ENCODE data around the gene CEP57.
"Not testable (repeated sequence)": the region's sequence is repeated elsewhere in the genome, so short reads cannot be mapped to it uniquely, and the experiment has no call there.

The CEP57 gene

GRCh38 chr11:95805869-95806268 is 15.6 kb downstream of the CEP57 start:
- TF ChIP-seq CTCF (IDR thresholded peaks at IDR 0.05; ENCODE audit: insufficient read depth, low read depth, low read length, missing control alignments), result no peak
- no peak for DNase-seq (ENCODE audit: low read depth)
- no peak overlapping the region for H3K4me3 ChIP-seq (ENCODE audit: low read length)

GRCh38 chr11:95806464-95806863 is 16.2 kb downstream of the CEP57 start:
- DNase-seq (ENCODE audit: low read depth); H3K4me3 ChIP-seq (ENCODE audit: low read length): not testable (repeated sequence)

- H3K4me3 ChIP-seq (ENCODE audit: low read length); DNase-seq (ENCODE audit: low read depth): not testable (repeated sequence)
Measured at GRCh38 chr11:95811052-95811451, 20.8 kb downstream of the CEP57 start.

- TF ChIP-seq CTCF (IDR thresholded peaks at IDR 0.05; ENCODE audit: insufficient read depth, low read depth, low read length, missing control alignments), result no peak
- no peak overlapping the region for H3K4me3 ChIP-seq (ENCODE audit: low read length)
- no peak for DNase-seq (ENCODE audit: low read depth)
Measured at GRCh38 chr11:95816037-95816436, 25.7 kb downstream of the CEP57 start.

- peak; percentile 41 for DNase-seq (ENCODE audit: low read depth)
- TF ChIP-seq CTCF (IDR thresholded peaks at IDR 0.05; ENCODE audit: insufficient read depth, low read depth, low read length, missing control alignments), result no peak
- H3K4me3 ChIP-seq (ENCODE audit: low read length), result no peak overlapping the region
Measured at GRCh38 chr11:95821640-95822039, 31.3 kb downstream of the CEP57 start.

GRCh38 chr11:95827696-95828095 is 37.4 kb downstream of the CEP57 start:
- no peak for TF ChIP-seq CTCF (IDR thresholded peaks at IDR 0.05; ENCODE audit: insufficient read depth, low read depth, low read length, missing control alignments)
- peak; percentile 58 for DNase-seq (ENCODE audit: low read depth)
- H3K4me3 ChIP-seq (ENCODE audit: low read length), result no peak overlapping the region

- H3K4me3 ChIP-seq (ENCODE audit: low read length), result no peak overlapping the region
- no peak for TF ChIP-seq CTCF (IDR thresholded peaks at IDR 0.05; ENCODE audit: insufficient read depth, low read depth, low read length, missing control alignments)
- peak; percentile 44 for DNase-seq (ENCODE audit: low read depth)
Measured at GRCh38 chr11:95829580-95830259, 39.4 kb downstream of the CEP57 start.

GRCh38 chr11:95831198-95831883 is 41.0 kb downstream of the CEP57 start:
- TF ChIP-seq CTCF (IDR thresholded peaks at IDR 0.05; ENCODE audit: insufficient read depth, low read depth, low read length, missing control alignments), result no peak
- H3K4me3 ChIP-seq (ENCODE audit: low read length), result no peak overlapping the region
- peak; percentile 55 for DNase-seq (ENCODE audit: low read depth)

All from epithelial cell of esophagus (primary cell).